ENCODE data around the gene FAM53A.

Gene FAM53A

DNA sequence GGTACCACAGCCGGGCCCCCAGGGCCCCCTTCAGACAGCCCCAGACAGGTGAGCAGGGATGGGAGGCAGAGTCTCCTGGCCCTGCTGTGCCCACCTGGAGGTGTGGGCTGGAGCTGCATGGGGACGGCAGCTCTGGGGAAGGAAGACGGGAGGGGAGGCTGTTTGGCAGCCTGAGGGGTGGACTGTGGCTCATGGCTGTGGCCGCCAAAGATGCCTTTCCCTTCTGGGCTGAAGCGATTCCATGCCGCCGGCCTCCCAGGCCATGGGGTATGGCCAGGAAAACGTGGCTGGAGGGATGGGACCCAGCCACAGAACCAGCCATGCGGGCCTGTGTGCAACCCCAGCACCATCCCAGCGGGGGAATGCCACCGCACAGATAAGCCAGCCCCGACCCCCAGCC lies 65.7 kb downstream of the FAM53A start:
- Histone ChIP-seq H3K4me1 (ENCODE audit: low read depth, poor library complexity, severe bottlenecking) (no peaks in the 10 kb centered on the region), H3K4me3 (IDR thresholded peaks at IDR 0.05; ENCODE audit: insufficient read depth, low read depth, low read length) (no peak overlapping the region), H3K79me2 (ENCODE audit: insufficient read depth, low read depth) (no peaks in the 10 kb centered on the region), H2AFZ (ENCODE audit: low read depth) (no peak overlapping the region), H4K20me1 (ENCODE audit: insufficient read depth) (no peaks in the 10 kb centered on the region), H3K27ac (no peak overlapping the region), H3K36me3 (ENCODE audit: insufficient read depth) (no peaks in the 10 kb centered on the region), H3K9ac (no peak overlapping the region), H3K4me2 (no peak overlapping the region), H3K27me3 (ENCODE audit: insufficient read depth, low read depth) (peaks cover 15% of the 10 kb centered on the region; the same call in 1 of the 2 replicates)
- TF ChIP-seq, protein P1, sequence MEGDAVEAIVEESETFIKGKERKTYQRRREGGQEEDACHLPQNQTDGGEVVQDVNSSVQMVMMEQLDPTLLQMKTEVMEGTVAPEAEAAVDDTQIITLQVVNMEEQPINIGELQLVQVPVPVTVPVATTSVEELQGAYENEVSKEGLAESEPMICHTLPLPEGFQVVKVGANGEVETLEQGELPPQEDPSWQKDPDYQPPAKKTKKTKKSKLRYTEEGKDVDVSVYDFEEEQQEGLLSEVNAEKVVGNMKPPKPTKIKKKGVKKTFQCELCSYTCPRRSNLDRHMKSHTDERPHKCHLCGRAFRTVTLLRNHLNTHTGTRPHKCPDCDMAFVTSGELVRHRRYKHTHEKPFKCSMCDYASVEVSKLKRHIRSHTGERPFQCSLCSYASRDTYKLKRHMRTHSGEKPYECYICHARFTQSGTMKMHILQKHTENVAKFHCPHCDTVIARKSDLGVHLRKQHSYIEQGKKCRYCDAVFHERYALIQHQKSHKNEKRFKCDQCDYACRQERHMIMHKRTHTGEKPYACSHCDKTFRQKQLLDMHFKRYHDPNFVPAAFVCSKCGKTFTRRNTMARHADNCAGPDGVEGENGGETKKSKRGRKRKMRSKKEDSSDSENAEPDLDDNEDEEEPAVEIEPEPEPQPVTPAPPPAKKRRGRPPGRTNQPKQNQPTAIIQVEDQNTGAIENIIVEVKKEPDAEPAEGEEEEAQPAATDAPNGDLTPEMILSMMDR (conservative IDR thresholded peaks at IDR 0.05; ENCODE audit: low read depth, low read length) = no peak

- Histone ChIP-seq H3K36me3 (ENCODE audit: insufficient read depth) (no peaks in the 10 kb centered on the region), H3K9ac (no peak overlapping the region), H3K27me3 (ENCODE audit: insufficient read depth, low read depth) (peaks cover 15% of the 10 kb centered on the region; the same call in 1 of the 2 replicates), H3K4me1 (ENCODE audit: low read depth, poor library complexity, severe bottlenecking) (no peaks in the 10 kb centered on the region), H3K4me2 (no peak overlapping the region), H2AFZ (ENCODE audit: low read depth) (no peak overlapping the region), H3K4me3 (IDR thresholded peaks at IDR 0.05; ENCODE audit: insufficient read depth, low read depth, low read length) (no peak overlapping the region), H4K20me1 (ENCODE audit: insufficient read depth) (no peaks in the 10 kb centered on the region), H3K79me2 (ENCODE audit: insufficient read depth, low read depth) (no peaks in the 10 kb centered on the region), H3K27ac (no peak overlapping the region)
- TF ChIP-seq, protein P1 (conservative IDR thresholded peaks at IDR 0.05; ENCODE audit: low read depth, low read length) = no peak
Measured at GRCh38 chr4:1616557-1616930, 67.6 kb downstream of the FAM53A start.

- H2AFZ ChIP-seq (ENCODE audit: low read depth) = no peak overlapping the region
- no peak overlapping the region for H3K27ac ChIP-seq
- no peaks in the 10 kb centered on the region for H3K36me3 ChIP-seq (ENCODE audit: insufficient read depth)
- no peaks in the 10 kb centered on the region for H3K4me1 ChIP-seq (ENCODE audit: low read depth, poor library complexity, severe bottlenecking)
- H4K20me1 ChIP-seq (ENCODE audit: insufficient read depth) = no peaks in the 10 kb centered on the region
- no peak overlapping the region for H3K9ac ChIP-seq
- TF ChIP-seq, protein P1 (conservative IDR thresholded peaks at IDR 0.05; ENCODE audit: low read depth, low read length) = no peak
- no peaks in the 10 kb centered on the region for H3K79me2 ChIP-seq (ENCODE audit: insufficient read depth, low read depth)
- no peak overlapping the region for H3K4me3 ChIP-seq (IDR thresholded peaks at IDR 0.05; ENCODE audit: insufficient read depth, low read depth, low read length)
- peaks cover 15% of the 10 kb centered on the region; the same call in 1 of the 2 replicates for H3K27me3 ChIP-seq (ENCODE audit: insufficient read depth, low read depth)
- H3K4me2 ChIP-seq = no peak overlapping the region
Measured at GRCh38 chr4:1615786-1616556, 68.1 kb downstream of the FAM53A start.

DNA sequence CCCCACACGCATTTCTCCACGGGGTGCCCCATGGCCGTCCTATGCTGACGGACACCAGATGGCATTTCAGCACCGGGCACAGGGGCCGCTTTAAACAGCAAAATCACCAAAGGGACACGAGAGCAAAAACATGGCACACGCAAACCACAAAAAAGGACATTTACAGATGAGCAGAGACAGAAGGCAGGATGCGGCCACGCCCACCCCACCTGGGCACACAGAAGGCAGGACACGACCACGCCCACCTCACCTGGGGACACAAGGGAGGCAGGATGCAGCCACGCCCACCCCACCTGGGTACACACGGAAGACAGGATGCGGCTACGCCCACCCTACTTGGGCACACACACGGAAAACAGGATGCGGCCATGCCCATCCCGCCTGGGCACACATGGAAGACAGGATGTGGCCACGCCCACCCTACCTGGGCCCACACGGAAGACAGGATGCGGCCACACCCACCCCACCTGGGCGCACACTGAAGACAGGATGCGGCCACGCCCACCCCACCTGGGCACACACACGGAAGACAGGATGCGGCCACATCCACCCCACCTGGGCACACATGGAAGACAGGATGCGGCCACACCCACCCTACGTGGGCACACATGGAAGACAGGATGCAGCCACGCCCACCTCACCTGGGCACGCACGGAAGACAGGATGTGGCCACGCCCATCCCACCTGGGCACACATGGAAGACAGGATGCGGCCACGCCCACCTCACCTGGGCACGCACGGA lies 69.1 kb downstream of the FAM53A start:
- Histone ChIP-seq H3K27ac (no peak overlapping the region), H3K4me1 (ENCODE audit: low read depth, poor library complexity, severe bottlenecking) (no peaks in the 10 kb centered on the region), H4K20me1 (ENCODE audit: insufficient read depth) (no peaks in the 10 kb centered on the region), H3K36me3 (ENCODE audit: insufficient read depth) (no peaks in the 10 kb centered on the region), H2AFZ (ENCODE audit: low read depth) (no peak overlapping the region), H3K79me2 (ENCODE audit: insufficient read depth, low read depth) (no peaks in the 10 kb centered on the region), H3K27me3 (ENCODE audit: insufficient read depth, low read depth) (peaks cover 15% of the 10 kb centered on the region; the same call in 1 of the 2 replicates), H3K4me3 (IDR thresholded peaks at IDR 0.05; ENCODE audit: insufficient read depth, low read depth, low read length) (no peak overlapping the region), H3K9ac (no peak overlapping the region), H3K4me2 (no peak overlapping the region)
- TF ChIP-seq, protein P1 (conservative IDR thresholded peaks at IDR 0.05; ENCODE audit: low read depth, low read length) = no peak

Data from KMS-11 (cell line).